Measurements from ENCODE around the gene ZNF333. TPM values are rescaled to one million over a fixed set of nuclear protein-coding genes. Genes with fewer than 3 reads are reported as not detected.

The ZNF333 gene
- total RNA-seq = 3.7 and 6.9 TPM in 2 replicates

GRCh38 chr19:14689598-14690503 lies at the start of gene ZNF333:
TSS of gene ZNF333 (plus strand) at chr19:14690048. CDS start at chr19:14693492, 3,444 bp downstream.

GRCh38 chr19:14674764-14675163 lies 15.1 kb upstream of the ZNF333 start, which contains the start of gene ADGRE3:
TSS of gene ADGRE3 (minus strand) at chr19:14674844. CDS start at chr19:14674770, 74 bp downstream.

GRCh38 chr19:14778110-14778845 lies 88.4 kb downstream of the ZNF333 start, which contains the start of gene ADGRE2:
TSS of gene ADGRE2 (minus strand) at chr19:14778560. CDS start at chr19:14776756, 1,804 bp downstream.

Other genes with a start within 250 kb of the ZNF333 start
- 0.35 and 1.0 TPM in 2 replicates for gene PTGER1, start 214.7 kb upstream of the ZNF333 start, total RNA-seq
- 277 and 285 TPM in 2 replicates for gene GIPC1, start 193.9 kb upstream of the ZNF333 start, total RNA-seq
- gene DNAJB1, start 171.7 kb upstream of the ZNF333 start, total RNA-seq = 165 and 174 TPM in 2 replicates
- 131 and 169 TPM in 2 replicates for gene TECR, start 160.5 kb upstream of the ZNF333 start, total RNA-seq
- 375 and 385 TPM in 2 replicates for gene NDUFB7, start 118.0 kb upstream of the ZNF333 start, total RNA-seq
- gene CLEC17A, start 107.0 kb upstream of the ZNF333 start, total RNA-seq = not detected in 2 replicates
- gene ADGRE3, start 15.2 kb upstream of the ZNF333 start, total RNA-seq = not detected in 2 replicates
- gene ADGRE2, start 88.5 kb downstream of the ZNF333 start, total RNA-seq = 3.5 and 6.3 TPM in 2 replicates
- not detected in 2 replicates for gene OR7A5, start 145.1 kb downstream of the ZNF333 start, total RNA-seq
- 0.09 TPM in 1 of 2 replicates, not detected in the other for gene OR7C1, start 145.1 kb downstream of the ZNF333 start, total RNA-seq
- gene OR7A10, start 158.9 kb downstream of the ZNF333 start, total RNA-seq = not detected in 2 replicates
- gene OR7A17, start 196.1 kb downstream of the ZNF333 start, total RNA-seq = not detected in 2 replicates

All from airway epithelial cell (primary cell).